A549 treated with AZD9567 at 1 μM for 4 hours (cell line): ENCODE results near the gene LRRTM3. TPM values are rescaled to one million over a fixed set of nuclear protein-coding genes. Genes with fewer than 3 reads are reported as not detected.

ENCODE experiments used
- total RNA-seq: library from RNA; stranded (reverse); fragments of 200-300 nt; extraction: Qiagen RNA extraction; gene quantifications from 5 replicates; pipeline ENCODE4 v1.2.3, GENCODE V29; 2022; ENCODE audit not compliant: insufficient read depth

LRRTM3 gene
- not detected in 5 replicates for total RNA-seq

GRCh38 chr10:66925896-66926715 lies at the start of gene LRRTM3:
Gene LRRTM3 (plus strand): TSS chr10:66926036.

